ENCODE measurements around the gene ZNF275. TPM values are rescaled to one million over a fixed set of nuclear protein-coding genes. Genes with fewer than 3 reads are reported as not detected.

ZNF275 gene
- total RNA-seq, 2 donors from 2014 or later, result 16.3 to 58.6 TPM

DNA sequence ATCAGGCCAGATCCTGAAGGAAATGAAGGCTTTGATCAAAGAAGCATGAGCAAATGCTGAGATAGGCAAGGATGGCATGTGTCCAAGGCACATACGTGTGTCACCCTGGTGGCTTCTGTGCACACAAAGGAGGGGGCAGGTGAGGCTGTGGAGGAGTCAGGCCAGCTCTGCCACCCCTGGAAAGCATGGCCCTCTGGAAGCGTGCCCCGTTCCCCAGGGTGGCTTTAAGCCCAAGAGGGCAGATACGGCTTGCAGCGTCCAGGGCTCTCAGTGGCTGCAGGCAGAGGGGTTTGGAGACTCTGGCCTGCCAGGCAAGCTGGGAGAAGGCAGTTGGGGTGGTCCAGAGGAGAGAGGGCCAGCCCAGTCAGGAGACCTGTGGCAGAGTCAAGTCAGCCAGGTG lies 41.6 kb downstream of the ZNF275 start:
- H3K36me3 ChIP-seq, result no peaks in the 10 kb centered on the region
- no peak overlapping the region for H3K4me3 ChIP-seq
- H3K4me1 ChIP-seq (replicated peaks), result no peaks in the 10 kb centered on the region
- no peak for DNase-seq (ENCODE audit: low spot score)
- no peaks in the 10 kb centered on the region for H3K9me3 ChIP-seq
- intact Hi-C loops (cut with DNase I), result no loop called here
- H3K27me3 ChIP-seq (replicated peaks; ENCODE audit: insufficient read depth), result no peaks in the 10 kb centered on the region
- 60% methylated on average over 1 of the region's 5 CpGs for WGBS
- no peak for TF ChIP-seq POLR2A (IDR thresholded peaks at IDR 0.05)
- TF ChIP-seq POLR2AphosphoS5 (IDR thresholded peaks at IDR 0.05), result no peak
- H3K27ac ChIP-seq, result no peak overlapping the region

DNA sequence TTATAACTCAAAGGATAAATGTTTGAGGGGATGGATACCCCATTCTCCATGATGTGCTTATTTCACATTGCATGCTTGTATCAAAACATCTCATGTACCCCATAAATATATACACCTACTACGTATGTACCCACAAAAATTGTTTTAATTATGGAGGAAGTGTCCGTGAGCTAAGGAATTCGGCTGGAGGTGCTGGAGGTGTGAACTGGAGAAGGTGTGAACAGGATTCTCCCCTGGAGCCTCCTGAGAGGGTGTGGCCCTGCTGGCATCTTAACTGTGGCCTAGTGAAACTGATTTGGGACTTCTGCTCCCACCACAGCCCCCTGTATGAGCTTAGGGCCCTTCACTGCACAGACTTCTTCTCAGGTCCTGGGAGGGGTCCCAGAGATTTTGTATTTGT lies 43.8 kb downstream of the ZNF275 start:
- intact Hi-C loops (cut with DNase I), result no loop called here
- Histone ChIP-seq H3K27ac (no peak overlapping the region), H3K9me3 (no peaks in the 10 kb centered on the region), H3K27me3 (replicated peaks; ENCODE audit: insufficient read depth) (no peaks in the 10 kb centered on the region), H3K4me1 (replicated peaks) (no peaks in the 10 kb centered on the region), H3K4me3 (no peak overlapping the region), H3K36me3 (no peaks in the 10 kb centered on the region)
- no peak for DNase-seq (ENCODE audit: low spot score)
- TF ChIP-seq POLR2A (IDR thresholded peaks at IDR 0.05), result no peak
- TF ChIP-seq POLR2AphosphoS5 (IDR thresholded peaks at IDR 0.05), result no peak
- no peak for TF ChIP-seq CTCF (IDR thresholded peaks at IDR 0.05)
- WGBS, result 92% methylated on average over 3 of the region's 3 CpGs

GRCh38 chrX:153378607-153379006 lies 44.7 kb downstream of the ZNF275 start:
- 91% methylated on average over 4 of the region's 4 CpGs for WGBS
- H3K9me3 ChIP-seq, result no peaks in the 10 kb centered on the region
- no peaks in the 10 kb centered on the region for H3K27me3 ChIP-seq (replicated peaks; ENCODE audit: insufficient read depth)
- no peaks in the 10 kb centered on the region for H3K4me1 ChIP-seq (replicated peaks)
- H3K4me3 ChIP-seq, result no peak overlapping the region
- no peak overlapping the region for H3K27ac ChIP-seq
- no peak for DNase-seq (ENCODE audit: low spot score)
- intact Hi-C loops (cut with DNase I), result no loop called here
- no peaks in the 10 kb centered on the region for H3K36me3 ChIP-seq
- TF ChIP-seq POLR2A (IDR thresholded peaks at IDR 0.05), result no peak
- no peak for TF ChIP-seq POLR2AphosphoS5 (IDR thresholded peaks at IDR 0.05)
- no peak for TF ChIP-seq CTCF (IDR thresholded peaks at IDR 0.05)

DNA sequence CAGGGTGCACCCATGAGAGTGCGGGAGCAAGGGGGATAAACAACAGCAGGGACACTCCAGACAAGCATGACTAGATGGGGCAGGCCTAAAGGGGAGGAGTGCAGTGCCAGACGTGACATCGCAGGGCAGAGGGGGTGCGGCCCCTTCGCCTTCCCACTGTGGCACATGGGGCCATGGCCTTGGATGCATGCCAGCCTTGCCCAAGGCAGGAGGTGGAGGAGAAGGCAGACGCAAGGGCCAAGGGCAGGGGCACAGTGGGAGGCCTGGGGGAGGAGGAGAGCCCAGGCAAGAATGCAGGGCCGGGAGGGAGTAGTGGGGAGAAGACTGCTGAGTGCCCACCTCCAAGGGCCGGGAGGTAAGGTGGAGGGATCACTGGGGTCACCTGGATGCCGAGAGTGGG lies 45.6 kb downstream of the ZNF275 start:
- H3K27me3 ChIP-seq (replicated peaks; ENCODE audit: insufficient read depth), result no peaks in the 10 kb centered on the region
- no peak for DNase-seq (ENCODE audit: low spot score)
- 89% methylated on average over 9 of the region's 9 CpGs for WGBS
- no peaks in the 10 kb centered on the region for H3K9me3 ChIP-seq
- no peaks in the 10 kb centered on the region for H3K4me1 ChIP-seq (replicated peaks)
- H3K4me3 ChIP-seq, result no peak overlapping the region
- H3K36me3 ChIP-seq, result no peaks in the 10 kb centered on the region
- TF ChIP-seq POLR2A (IDR thresholded peaks at IDR 0.05) (no peak), POLR2AphosphoS5 (IDR thresholded peaks at IDR 0.05) (no peak), CTCF (IDR thresholded peaks at IDR 0.05) (no peak)
- H3K27ac ChIP-seq, result no peak overlapping the region
- intact Hi-C loops (cut with DNase I), result no loop called here

- intact Hi-C loops (cut with DNase I), result no loop called here
- Histone ChIP-seq H3K36me3 (no peaks in the 10 kb centered on the region), H3K4me3 (no peak overlapping the region), H3K4me1 (replicated peaks) (no peaks in the 10 kb centered on the region), H3K9me3 (no peaks in the 10 kb centered on the region), H3K27ac (no peak overlapping the region), H3K27me3 (replicated peaks; ENCODE audit: insufficient read depth) (no peaks in the 10 kb centered on the region)
- no peak for DNase-seq (ENCODE audit: low spot score)
- 81% methylated on average over 12 of the region's 13 CpGs for WGBS
- TF ChIP-seq POLR2A (IDR thresholded peaks at IDR 0.05), result no peak
- TF ChIP-seq POLR2AphosphoS5 (IDR thresholded peaks at IDR 0.05), result no peak
- TF ChIP-seq CTCF (IDR thresholded peaks at IDR 0.05), result no peak
Observed at GRCh38 chrX:153379971-153380581, 46.1 kb downstream of the ZNF275 start.
